Fibroblast of lung (primary cell): ENCODE results near the gene TM4SF1.

Experiments used
- EZH2 ChIP-seq: IDR thresholded peaks from 2 replicates; pipeline ENCODE4 v1.5.1; 2012; ENCODE audit warnings: low read length, control low read depth, mild to moderate bottlenecking; ENCODE audit errors: missing control alignments
- TF ChIP-seq, protein P1 (sequence below), 2 donors: IDR thresholded peaks in 1 of 2; conservative IDR thresholded peaks in 1 of 2; 1 replicate in 1 of 2; 2 replicates in 1 of 2; pipeline ENCODE4 v1.5.1; 2011 to 2012; ENCODE audit warnings: low read length in 2 of 2, control low read depth in 1 of 2, inconsistent platforms in 1 of 2, low read depth in 1 of 2, mild to moderate bottlenecking in 1 of 2

DNA sequence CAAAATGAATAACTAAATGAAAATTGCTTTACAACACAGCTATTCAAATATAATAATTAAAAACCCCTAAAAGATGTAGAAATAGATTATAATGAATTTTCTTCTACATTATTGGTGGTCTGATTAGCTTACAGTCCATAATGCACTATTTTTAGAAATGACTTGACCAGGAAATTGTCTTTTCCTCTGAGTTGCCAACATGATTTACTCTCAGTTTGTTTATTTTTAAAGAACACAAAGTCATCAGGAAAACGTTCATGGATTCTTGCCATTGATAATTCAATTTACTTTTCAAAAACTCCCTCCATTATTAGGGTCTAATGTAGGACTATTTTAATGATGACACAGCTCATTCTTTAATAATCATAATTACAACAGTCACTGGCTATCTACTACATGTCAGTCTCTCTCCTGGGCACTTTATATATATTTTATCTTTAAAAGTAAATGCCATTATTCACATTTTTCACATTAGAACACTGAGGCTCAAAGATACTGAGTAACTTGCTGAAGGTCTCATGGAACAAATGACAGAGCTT, 45.2 kb downstream of the TM4SF1 start:
- TF ChIP-seq, protein P1, sequence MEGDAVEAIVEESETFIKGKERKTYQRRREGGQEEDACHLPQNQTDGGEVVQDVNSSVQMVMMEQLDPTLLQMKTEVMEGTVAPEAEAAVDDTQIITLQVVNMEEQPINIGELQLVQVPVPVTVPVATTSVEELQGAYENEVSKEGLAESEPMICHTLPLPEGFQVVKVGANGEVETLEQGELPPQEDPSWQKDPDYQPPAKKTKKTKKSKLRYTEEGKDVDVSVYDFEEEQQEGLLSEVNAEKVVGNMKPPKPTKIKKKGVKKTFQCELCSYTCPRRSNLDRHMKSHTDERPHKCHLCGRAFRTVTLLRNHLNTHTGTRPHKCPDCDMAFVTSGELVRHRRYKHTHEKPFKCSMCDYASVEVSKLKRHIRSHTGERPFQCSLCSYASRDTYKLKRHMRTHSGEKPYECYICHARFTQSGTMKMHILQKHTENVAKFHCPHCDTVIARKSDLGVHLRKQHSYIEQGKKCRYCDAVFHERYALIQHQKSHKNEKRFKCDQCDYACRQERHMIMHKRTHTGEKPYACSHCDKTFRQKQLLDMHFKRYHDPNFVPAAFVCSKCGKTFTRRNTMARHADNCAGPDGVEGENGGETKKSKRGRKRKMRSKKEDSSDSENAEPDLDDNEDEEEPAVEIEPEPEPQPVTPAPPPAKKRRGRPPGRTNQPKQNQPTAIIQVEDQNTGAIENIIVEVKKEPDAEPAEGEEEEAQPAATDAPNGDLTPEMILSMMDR (conservative IDR thresholded peaks at IDR 0.05 in 1 of 2, IDR thresholded peaks at IDR 0.05 in 1 of 2; ENCODE audit: low read depth in 1 of 2, low read length in 2 of 2): no peak
- TF ChIP-seq EZH2: no peak
